Adrenal gland (tissue), 5 donors: ENCODE results near the gene ARL5B.

Source experiments
- CTCF ChIP-seq, 6 experiments: fragments of 450-650 bp in 4 of 6; fragments of 200-600 bp in 2 of 6; sonication (generic) in 1 of 6; IDR thresholded peaks; 1 replicate in 5 of 6; 2 replicates in 1 of 6; pipeline versions ENCODE4 v1.5.1 to v1.8.0; 2016 to 2021; ENCODE audit warnings: antibody characterized with exemption in 6 of 6, mild to moderate bottlenecking in 2 of 6, moderate library complexity in 1 of 6
- POLR2A ChIP-seq, 2 donors: fragments of 450-650 bp; IDR thresholded peaks; one replicate each; pipeline ENCODE4 v1.6.1; 2017; ENCODE audit warnings: antibody characterized with exemption in 2 of 2, mild to moderate bottlenecking in 2 of 2, moderate library complexity in 1 of 2
- donor health status: DM: no; HTN: no; CAD: no.

GRCh38 chr10:18713077-18713476 lies 53.8 kb downstream of the ARL5B start:
- TF ChIP-seq CTCF (IDR thresholded peaks at IDR 0.05) (no peak), POLR2A (IDR thresholded peaks at IDR 0.05) (no peak)
